HepG2 (cell line): ENCODE measurements around the gene PDRG1. TPM values are rescaled to one million over a fixed set of nuclear protein-coding genes. Genes with fewer than 3 reads are reported as not detected.

Experiments
- ATAC-seq: fragments of 200-7000 bp; cut with Tn5 transposase; 3 replicates; pipeline ENCODE4 v1.9.1; 2020; ENCODE audit warnings: mild to moderate bottlenecking, moderate library complexity
- BruUV-seq: library from RNA; stranded (reverse); fragments of 400-500 nt; replicated peaks from 2 replicates; lab custom pipeline; 2021; lab: Mats Ljungman, UMichigan
- CTCF ChIA-PET: fragments of 300-600 bp; formaldehyde crosslinking; extraction: SDS; loops from one replicate; lab custom pipeline; 2021; ENCODE audit warnings: low total read pairs, inconsistent platforms, low intra/inter-chr PET ratio; lab: Yijun Ruan, JAX
- POLR2A ChIA-PET: fragments of 350-600 bp; sonication (Branson Sonifier 250); formaldehyde crosslinking; loops from one replicate; lab custom pipeline; 2020; ENCODE audit warnings: antibody characterized with exemption, inconsistent platforms; lab: Yijun Ruan, JAX
- DNase-seq: peaks from one replicate; pipeline ENCODE4 v3.0.0-alpha.2; 2015; ENCODE audit warnings: low spot score
- FAIRE-seq: peaks from 3 replicates; lab custom pipeline; 2011; peaks lifted over from hg19 to GRCh38; lab: Jason Lieb, UNC
- H2AFZ ChIP-seq: one replicate; pipeline ENCODE4 v1.6.1; 2011; ENCODE audit warnings: low read length, inconsistent platforms
- H3K27ac ChIP-seq: fragments of 300-600 bp; 3 replicates; pipeline ENCODE4 v1.8.0; 2011; ENCODE audit warnings: mixed run types, mild to moderate bottlenecking, mixed read lengths, low read length, inconsistent platforms; ENCODE audit not compliant: insufficient read depth; ENCODE audit errors: extremely low read length
- H3K27me3 ChIP-seq, 2 experiments: fragments of 200-600 bp in 1 of 2; 2 replicates in 1 of 2; 3 replicates in 1 of 2; pipeline versions ENCODE4 v1.6.0 to v1.8.0; 2011; ENCODE audit warnings: low read length in 2 of 2, mild to moderate bottlenecking in 2 of 2, moderate library complexity in 2 of 2, inconsistent platforms in 1 of 2; ENCODE audit not compliant: insufficient read depth in 2 of 2, control insufficient read depth in 1 of 2
- H3K36me3 ChIP-seq, 2 experiments: fragments of 200-600 bp in 1 of 2; replicated peaks in 1 of 2; 2 replicates in 1 of 2; 3 replicates in 1 of 2; pipeline versions ENCODE4 v1.5.1 to v1.8.0; 2011; ENCODE audit warnings: low read length in 2 of 2, inconsistent platforms in 1 of 2; ENCODE audit not compliant: insufficient read depth in 2 of 2, control insufficient read depth in 1 of 2
- H3K4me1 ChIP-seq: 2 replicates; pipeline ENCODE4 v1.5.1; 2012; ENCODE audit warnings: low read length, inconsistent platforms; ENCODE audit not compliant: insufficient read depth
- H3K4me2 ChIP-seq: 2 replicates; pipeline ENCODE4 v1.6.0; 2011; ENCODE audit warnings: low read depth, low read length, inconsistent platforms
- H3K4me3 ChIP-seq, 3 experiments: fragments of 200-600 bp in 1 of 3; sonication (generic), shearing (Covaris generic) in 1 of 3; replicated peaks in 1 of 3; 2 replicates each; pipeline ENCODE4 v1.5.1; 2011 to 2016; ENCODE audit warnings: low read length in 3 of 3, inconsistent platforms in 2 of 3, low read depth in 2 of 3, mild to moderate bottlenecking in 2 of 3, control low read depth in 1 of 3, mixed read lengths in 1 of 3; ENCODE audit not compliant: insufficient read depth in 1 of 3
- H3K79me2 ChIP-seq: one replicate; pipeline ENCODE4 v1.6.1; 2011; ENCODE audit warnings: low read length, inconsistent platforms; ENCODE audit not compliant: insufficient read depth
- H3K9ac ChIP-seq: 2 replicates; pipeline ENCODE4 v1.6.0; 2011; ENCODE audit warnings: mild to moderate bottlenecking, low read depth, low read length, inconsistent platforms; ENCODE audit not compliant: insufficient read depth
- H3K9me3 ChIP-seq: 2 replicates; pipeline ENCODE4 v1.5.1; 2012; ENCODE audit warnings: mild to moderate bottlenecking, low read length
- H4K20me1 ChIP-seq: 2 replicates; pipeline ENCODE4 v1.6.0; 2011; ENCODE audit warnings: inconsistent platforms, mild to moderate bottlenecking, low read length, moderate library complexity; ENCODE audit not compliant: insufficient read depth
- ATF1 ChIP-seq: IDR thresholded peaks from 2 replicates; pipeline ENCODE4 v1.6.1; 2016; ENCODE audit warnings: mild to moderate bottlenecking, control low read depth
- FOXM1 ChIP-seq: sonication (generic); formaldehyde crosslinking; IDR thresholded peaks from 2 replicates; pipeline ENCODE4 v1.5.0; 2020; ENCODE audit warnings: missing genetic modification reagents
- HDAC1 ChIP-seq: sonication (generic); formaldehyde crosslinking; IDR thresholded peaks from 2 replicates; pipeline ENCODE4 v1.5.1; 2020; ENCODE audit warnings: mild to moderate bottlenecking, missing genetic modification reagents
- KLF6 ChIP-seq: IDR thresholded peaks from 2 replicates; pipeline ENCODE4 v1.8.0; 2016; ENCODE audit warnings: missing biosample characterization, missing genetic modification reagents
- KMT2B ChIP-seq: IDR thresholded peaks from 2 replicates; pipeline ENCODE4 v1.6.1; 2016; ENCODE audit warnings: missing genetic modification reagents, missing compliant biosample characterization
- MATR3 ChIP-seq: sonication (generic); formaldehyde crosslinking; IDR thresholded peaks from 2 replicates; pipeline ENCODE4 v1.4.0; 2020; ENCODE audit warnings: missing genetic modification reagents
- SALL1 ChIP-seq: sonication (generic); formaldehyde crosslinking; IDR thresholded peaks from 2 replicates; pipeline ENCODE4 v1.8.0; 2022; ENCODE audit warnings: mild to moderate bottlenecking, missing genetic modification reagents
- SKI ChIP-seq: fragments of 450-650 bp; IDR thresholded peaks from one replicate; pipeline ENCODE4 v1.6.1; 2018; ENCODE audit warnings: mild to moderate bottlenecking; ENCODE audit not compliant: partially characterized antibody
- SMARCC2 ChIP-seq: fragments of 450-650 bp; IDR thresholded peaks from 2 replicates; pipeline ENCODE4 v1.6.1; 2017; ENCODE audit warnings: antibody characterized with exemption, mild to moderate bottlenecking
- SUZ12 ChIP-seq: fragments of 150-350 bp; IDR thresholded peaks from 2 replicates; pipeline ENCODE4 v1.6.1; 2014; ENCODE audit warnings: low read depth, low read length
- ZEB1 ChIP-seq: IDR thresholded peaks from 2 replicates; pipeline ENCODE4 v1.6.1; 2012; ENCODE audit warnings: mild to moderate bottlenecking, low read depth, inconsistent platforms; ENCODE audit not compliant: insufficient replicate concordance
- ZNF225 ChIP-seq: sonication (generic); formaldehyde crosslinking; IDR thresholded peaks from 2 replicates; pipeline ENCODE4 v1.4.0; 2020; ENCODE audit warnings: mild to moderate bottlenecking, missing genetic modification reagents
- ZNF350 ChIP-seq: sonication (generic); formaldehyde crosslinking; IDR thresholded peaks from 2 replicates; pipeline ENCODE4 v1.4.0; 2020; ENCODE audit warnings: mild to moderate bottlenecking, low read depth, missing genetic modification reagents, borderline replicate concordance
- ZNF550 ChIP-seq: sonication (generic); formaldehyde crosslinking; IDR thresholded peaks from 2 replicates; pipeline ENCODE4 v1.4.0; 2020; ENCODE audit warnings: mild to moderate bottlenecking, missing genetic modification reagents, borderline replicate concordance
- ZNF589 ChIP-seq: sonication (generic); formaldehyde crosslinking; conservative IDR thresholded peaks from 2 replicates; pipeline ENCODE4 v1.8.0; 2022; ENCODE audit warnings: mild to moderate bottlenecking, moderate library complexity, missing genetic modification reagents
- ZNF670 ChIP-seq: sonication (generic); formaldehyde crosslinking; IDR thresholded peaks from 2 replicates; pipeline ENCODE4 v1.8.0; 2022; ENCODE audit warnings: mild to moderate bottlenecking, missing genetic modification reagents, borderline replicate concordance
- ZNF709 ChIP-seq: sonication (generic); formaldehyde crosslinking; IDR thresholded peaks from 2 replicates; pipeline ENCODE4 v1.5.0; 2020; ENCODE audit warnings: mild to moderate bottlenecking, missing genetic modification reagents
- WGBS: methylation state at CpG from one replicate; pipeline ENCODE4 v1.1.6; 2017; ENCODE audit warnings: low lambda C conversion rate; 5-methylcytosine and 5-hydroxymethylcytosine counted together
- in situ Hi-C: cut with HindIII; loops from 2 replicates; pipeline ENCODE4 v1.10.0; 2017; ENCODE audit warnings: low pct_unique_long_range_greater_than_20kb; ENCODE audit not compliant: extremely low pct_ligation_motif_present
- intact Hi-C: fragments of 100-400 bp; cut with micrococcal nuclease; formaldehyde crosslinking; loops from one replicate; pipeline ENCODE4 v1.10.0; 2022; ENCODE audit not compliant: unreplicated experiment
- polyA plus RNA-seq, 8 experiments: library from polyadenylated mRNA; depleted of rRNA in 3 of 8; stranded (reverse) in 7 of 8; unstranded in 1 of 8; fragments of >200 nt; fragmentation: Illumina TruSeq in 4 of 8; extraction: Trizol in 4 of 8; gene quantifications; 2 replicates each; pipeline versions ENCODE4 v1.2.1 to v1.2.3, GENCODE V29; 2011 to 2016; ENCODE audit warnings: low read depth in 4 of 8, missing spikeins in 1 of 8, mixed read lengths in 1 of 8; ENCODE audit not compliant: insufficient read depth in 1 of 8
- total RNA-seq, 5 experiments: library from RNA; depleted of rRNA; stranded (reverse); fragments of >200 nt; fragmentation: Illumina TruSeq; extraction: Trizol; gene quantifications; 2 replicates each; pipeline ENCODE4 v1.2.3, GENCODE V29; 2016; ENCODE audit warnings: low read depth in 1 of 5
- TF ChIP-seq, protein P1 (sequence below), 2 experiments: sonication (generic) in 1 of 2; formaldehyde crosslinking in 1 of 2; IDR thresholded peaks; 2 replicates each; pipeline versions ENCODE4 v1.4.0 to v1.6.1; 2018 to 2020; ENCODE audit warnings: missing genetic modification reagents in 2 of 2, borderline replicate concordance in 1 of 2, low read depth in 1 of 2, mild to moderate bottlenecking in 1 of 2, missing biosample characterization in 1 of 2
- TF ChIP-seq, protein P2 (sequence below): IDR thresholded peaks from 2 replicates; pipeline ENCODE4 v1.6.1; 2016; ENCODE audit warnings: mild to moderate bottlenecking

PDRG1 gene
- total and polyA plus RNA-seq, 2 of the 13 experiments (the other 11 are each of a cell fraction or from before 2014, with no cell fraction given): 16.6 to 18.0 TPM

DNA sequence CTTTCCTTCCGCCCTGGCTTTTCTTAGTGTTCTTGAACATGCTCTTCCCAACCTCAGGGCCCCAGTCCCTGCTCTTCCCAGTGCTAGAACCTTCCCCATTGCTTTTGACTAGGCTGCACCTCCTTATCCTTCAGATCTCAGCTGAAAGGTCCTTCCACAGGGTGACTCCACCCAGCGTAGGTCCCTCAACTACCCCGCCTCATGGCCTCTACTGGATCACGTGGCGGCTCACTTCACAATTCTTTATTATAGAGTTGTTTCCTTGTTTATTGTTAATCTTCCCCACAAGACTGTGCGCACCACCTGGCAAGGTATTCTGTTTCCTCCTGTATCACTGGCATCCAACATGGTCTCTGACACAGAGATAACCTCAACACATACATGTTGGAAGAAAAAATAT lies 50.2 kb downstream of the PDRG1 start:
- no peak overlapping the region for H3K4me3 ChIP-seq
- BruUV-seq: no TSS peak
- ChIA-PET CTCF (no interaction called here), POLR2A (no interaction called here)
- H2AFZ ChIP-seq: no peak overlapping the region
- DNase-seq (no peak), FAIRE-seq (no peak), ATAC-seq (no peak)
- peaks cover 4 to 32% of the 10 kb centered on the region in 2 experiments; a peak in 4 of 5 replicates for H3K27me3 ChIP-seq
- H4K20me1 ChIP-seq: no peaks in the 10 kb centered on the region
- no peak for TF ChIP-seq KLF6 (CRISPR knock-in tag)
- TF ChIP-seq FOXM1 (CRISPR knock-in tag): no peak
- TF ChIP-seq SALL1 (CRISPR knock-in tag): no peak
- TF ChIP-seq SKI: no peak
- no peak for TF ChIP-seq ZNF670 (CRISPR knock-in tag)
- TF ChIP-seq ZEB1: no peak
- TF ChIP-seq, protein P1, sequence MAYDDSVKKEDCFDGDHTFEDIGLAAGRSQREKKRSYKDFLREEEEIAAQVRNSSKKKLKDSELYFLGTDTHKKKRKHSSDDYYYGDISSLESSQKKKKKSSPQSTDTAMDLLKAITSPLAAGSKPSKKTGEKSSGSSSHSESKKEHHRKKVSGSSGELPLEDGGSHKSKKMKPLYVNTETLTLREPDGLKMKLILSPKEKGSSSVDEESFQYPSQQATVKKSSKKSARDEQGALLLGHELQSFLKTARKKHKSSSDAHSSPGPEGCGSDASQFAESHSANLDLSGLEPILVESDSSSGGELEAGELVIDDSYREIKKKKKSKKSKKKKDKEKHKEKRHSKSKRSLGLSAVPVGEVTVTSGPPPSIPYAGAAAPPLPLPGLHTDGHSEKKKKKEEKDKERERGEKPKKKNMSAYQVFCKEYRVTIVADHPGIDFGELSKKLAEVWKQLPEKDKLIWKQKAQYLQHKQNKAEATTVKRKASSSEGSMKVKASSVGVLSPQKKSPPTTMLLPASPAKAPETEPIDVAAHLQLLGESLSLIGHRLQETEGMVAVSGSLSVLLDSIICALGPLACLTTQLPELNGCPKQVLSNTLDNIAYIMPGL (CRISPR knock-in tag; IDR thresholded peaks at IDR 0.05; ENCODE audit: borderline replicate concordance in 1 of 2, low read depth in 1 of 2): no peak
- TF ChIP-seq SMARCC2: no peak
- no peak for TF ChIP-seq SUZ12
- TF ChIP-seq ZNF350 (CRISPR knock-in tag): no peak
- TF ChIP-seq ZNF709 (CRISPR knock-in tag): no peak
- TF ChIP-seq, protein P2, sequence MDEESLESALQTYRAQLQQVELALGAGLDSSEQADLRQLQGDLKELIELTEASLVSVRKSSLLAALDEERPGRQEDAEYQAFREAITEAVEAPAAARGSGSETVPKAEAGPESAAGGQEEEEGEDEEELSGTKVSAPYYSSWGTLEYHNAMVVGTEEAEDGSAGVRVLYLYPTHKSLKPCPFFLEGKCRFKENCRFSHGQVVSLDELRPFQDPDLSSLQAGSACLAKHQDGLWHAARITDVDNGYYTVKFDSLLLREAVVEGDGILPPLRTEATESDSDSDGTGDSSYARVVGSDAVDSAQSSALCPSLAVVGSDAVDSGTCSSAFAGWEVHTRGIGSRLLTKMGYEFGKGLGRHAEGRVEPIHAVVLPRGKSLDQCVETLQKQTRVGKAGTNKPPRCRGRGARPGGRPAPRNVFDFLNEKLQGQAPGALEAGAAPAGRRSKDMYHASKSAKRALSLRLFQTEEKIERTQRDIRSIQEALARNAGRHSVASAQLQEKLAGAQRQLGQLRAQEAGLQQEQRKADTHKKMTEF (CRISPR knock-in tag): no peak
- TF ChIP-seq ATF1 (CRISPR knock-in tag): no peak
- TF ChIP-seq HDAC1 (CRISPR knock-in tag): no peak
- no peak for TF ChIP-seq ZNF225 (CRISPR knock-in tag)
- TF ChIP-seq KMT2B (CRISPR knock-in tag): no peak
- TF ChIP-seq MATR3: no peak
- TF ChIP-seq ZNF550 (CRISPR knock-in tag): no peak
- TF ChIP-seq ZNF589 (CRISPR knock-in tag): no peak
- H3K36me3 ChIP-seq: no peaks in the 10 kb centered on the region
- no peak overlapping the region for H3K27ac ChIP-seq
- WGBS: 24% methylated on average over 6 of the region's 6 CpGs
- no peaks in the 10 kb centered on the region for H3K4me1 ChIP-seq
- no peaks in the 10 kb centered on the region for H3K79me2 ChIP-seq
- H3K9me3 ChIP-seq: no peaks in the 10 kb centered on the region
- no peak overlapping the region for H3K9ac ChIP-seq
- intact Hi-C loops: no loop called here
- in situ Hi-C loops: no loop called here
- no peak overlapping the region for H3K4me2 ChIP-seq
